HepG2 (cell line): ENCODE data around the gene ING5. TPM values are rescaled to one million over a fixed set of nuclear protein-coding genes. Genes with fewer than 3 reads are reported as not detected.

Source experiments
- AGO2 ChIP-seq: fragments of 200-400 bp; formaldehyde crosslinking; optimal IDR thresholded peaks from 2 replicates; pipeline ENCODE3; 2017; ENCODE audit warnings: mild to moderate bottlenecking, low read depth, low read length, moderate library complexity
- ARID4A ChIP-seq: sonication (generic); formaldehyde crosslinking; IDR thresholded peaks from 2 replicates; pipeline ENCODE4 v1.5.0; 2020; ENCODE audit warnings: mild to moderate bottlenecking, missing genetic modification reagents, borderline replicate concordance
- BHLHE40 ChIP-seq: IDR thresholded peaks from 2 replicates; pipeline ENCODE4 v1.6.1; 2011; ENCODE audit warnings: low read length, improper control_type of control experiment
- CTCF ChIP-seq: sonication (generic); formaldehyde crosslinking; IDR thresholded peaks from 2 replicates; pipeline ENCODE4 v1.5.0; 2020; ENCODE audit warnings: mild to moderate bottlenecking, missing genetic modification reagents, moderate library complexity
- KAT2B ChIP-seq: fragments of 150-350 bp; IDR thresholded peaks from 2 replicates; pipeline ENCODE4 v1.6.1; 2014; ENCODE audit warnings: low read depth, low read length, borderline replicate concordance
- MAFK ChIP-seq, 2 experiments: IDR thresholded peaks in 1 of 2; conservative IDR thresholded peaks in 1 of 2; 2 replicates each; pipeline ENCODE4 v1.6.1; 2011; ENCODE audit warnings: improper control_type of control experiment in 2 of 2, low read length in 2 of 2
- MATR3 ChIP-seq: sonication (generic); formaldehyde crosslinking; IDR thresholded peaks from 2 replicates; pipeline ENCODE4 v1.4.0; 2020; ENCODE audit warnings: missing genetic modification reagents
- NFIC ChIP-seq: IDR thresholded peaks from 2 replicates; pipeline ENCODE4 v1.6.1; 2012; ENCODE audit warnings: mild to moderate bottlenecking, low read length, inconsistent platforms
- PLRG1 ChIP-seq: fragments of 450-650 bp; conservative IDR thresholded peaks from 2 replicates; pipeline ENCODE4 v1.6.1; 2016
- PPARG ChIP-seq: conservative IDR thresholded peaks from 2 replicates; pipeline ENCODE4 v1.6.1; 2016; ENCODE audit warnings: missing biosample characterization, missing genetic modification reagents
- SAP130 ChIP-seq: IDR thresholded peaks from 2 replicates; pipeline ENCODE4 v1.6.1; 2016; ENCODE audit warnings: low read depth
- TARDBP ChIP-seq: sonication (generic); formaldehyde crosslinking; IDR thresholded peaks from 2 replicates; pipeline ENCODE4 v1.8.0; 2022; ENCODE audit warnings: mild to moderate bottlenecking, missing genetic modification reagents
- TCF7L2 ChIP-seq: IDR thresholded peaks from 2 replicates; pipeline ENCODE4 v1.6.1; 2011; ENCODE audit warnings: mild to moderate bottlenecking, low read depth, low read length, moderate library complexity
- ZBTB43 ChIP-seq: sonication (generic); formaldehyde crosslinking; conservative IDR thresholded peaks from 2 replicates; pipeline ENCODE4 v1.4.0; 2020; ENCODE audit warnings: missing genetic modification reagents
- ZNF136 ChIP-seq: sonication (generic); formaldehyde crosslinking; IDR thresholded peaks from 2 replicates; pipeline ENCODE4 v1.8.1; 2022; ENCODE audit warnings: low read depth, mild to moderate bottlenecking, moderate library complexity, missing genetic modification reagents
- ZNF260 ChIP-seq: sonication (generic); formaldehyde crosslinking; IDR thresholded peaks from 2 replicates; pipeline ENCODE4 v1.4.0; 2020; ENCODE audit warnings: missing genetic modification reagents, low read depth, mild to moderate bottlenecking, borderline replicate concordance
- polyA plus RNA-seq, 8 experiments: library from polyadenylated mRNA; depleted of rRNA in 3 of 8; stranded (reverse) in 7 of 8; unstranded in 1 of 8; fragments of >200 nt; fragmentation: Illumina TruSeq in 4 of 8; extraction: Trizol in 4 of 8; gene quantifications; 2 replicates each; pipeline versions ENCODE4 v1.2.1 to v1.2.3, GENCODE V29; 2011 to 2016; ENCODE audit warnings: low read depth in 4 of 8, missing spikeins in 1 of 8, mixed read lengths in 1 of 8; ENCODE audit not compliant: insufficient read depth in 1 of 8
- total RNA-seq, 5 experiments: library from RNA; depleted of rRNA; stranded (reverse); fragments of >200 nt; fragmentation: Illumina TruSeq; extraction: Trizol; gene quantifications; 2 replicates each; pipeline ENCODE4 v1.2.3, GENCODE V29; 2016; ENCODE audit warnings: low read depth in 1 of 5
- TF ChIP-seq, protein P1 (sequence below): IDR thresholded peaks from 2 replicates; pipeline ENCODE4 v1.6.1; 2018; ENCODE audit warnings: missing genetic modification reagents, mild to moderate bottlenecking, missing compliant biosample characterization
- TF ChIP-seq, protein P2 (sequence below), 2 experiments: sonication (generic) in 1 of 2; formaldehyde crosslinking in 1 of 2; IDR thresholded peaks; 2 replicates each; pipeline versions ENCODE4 v1.5.1 to v1.6.1; 2011 to 2020; ENCODE audit warnings: borderline replicate concordance in 1 of 2, low read depth in 1 of 2, low read length in 1 of 2, mild to moderate bottlenecking in 1 of 2, missing genetic modification reagents in 1 of 2, moderate library complexity in 1 of 2

ING5 gene
- total and polyA plus RNA-seq, 2 of the 13 experiments (the other 11 are each of a cell fraction or from before 2014, with no cell fraction given) = 61.9 to 71.9 TPM

GRCh38 chr2:241686650-241687425, 15.0 kb upstream of the ING5 start, which contains the start of gene DTYMK (continued):
- TF ChIP-seq, protein P1, sequence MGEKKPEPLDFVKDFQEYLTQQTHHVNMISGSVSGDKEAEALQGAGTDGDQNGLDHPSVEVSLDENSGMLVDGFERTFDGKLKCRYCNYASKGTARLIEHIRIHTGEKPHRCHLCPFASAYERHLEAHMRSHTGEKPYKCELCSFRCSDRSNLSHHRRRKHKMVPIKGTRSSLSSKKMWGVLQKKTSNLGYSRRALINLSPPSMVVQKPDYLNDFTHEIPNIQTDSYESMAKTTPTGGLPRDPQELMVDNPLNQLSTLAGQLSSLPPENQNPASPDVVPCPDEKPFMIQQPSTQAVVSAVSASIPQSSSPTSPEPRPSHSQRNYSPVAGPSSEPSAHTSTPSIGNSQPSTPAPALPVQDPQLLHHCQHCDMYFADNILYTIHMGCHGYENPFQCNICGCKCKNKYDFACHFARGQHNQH = peak; percentile 77
- TF ChIP-seq PPARG (CRISPR knock-in tag) = 0 out of 2 replicates have a peak, but pooled peaks have one; percentile 15
- TF ChIP-seq ZNF136 (CRISPR knock-in tag) = 0 out of 2 replicates have a peak, but pooled peaks have one; percentile 2
- no peak for TF ChIP-seq KAT2B
- TF ChIP-seq AGO2 = peak; percentile 74
- TF ChIP-seq CTCF (CRISPR knock-in tag) = peak; percentile 4; the same call in 1 of the 2 replicates
- TF ChIP-seq, protein P2, sequence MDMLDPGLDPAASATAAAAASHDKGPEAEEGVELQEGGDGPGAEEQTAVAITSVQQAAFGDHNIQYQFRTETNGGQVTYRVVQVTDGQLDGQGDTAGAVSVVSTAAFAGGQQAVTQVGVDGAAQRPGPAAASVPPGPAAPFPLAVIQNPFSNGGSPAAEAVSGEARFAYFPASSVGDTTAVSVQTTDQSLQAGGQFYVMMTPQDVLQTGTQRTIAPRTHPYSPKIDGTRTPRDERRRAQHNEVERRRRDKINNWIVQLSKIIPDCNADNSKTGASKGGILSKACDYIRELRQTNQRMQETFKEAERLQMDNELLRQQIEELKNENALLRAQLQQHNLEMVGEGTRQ (IDR thresholded peaks at IDR 0.05; ENCODE audit: low read depth, low read length) = no peak; the same call in 1 of the 2 replicates
- TF ChIP-seq, protein P2 (CRISPR knock-in tag; IDR thresholded peaks at IDR 0.05; ENCODE audit: borderline replicate concordance) = no peak; the same call in 1 of the 2 replicates
- peak; percentile 97 for TF ChIP-seq ARID4A
- TF ChIP-seq TARDBP (CRISPR knock-in tag) = peak; percentile 80; the same call in 1 of the 2 replicates
- TF ChIP-seq TCF7L2 = no peak
- TF ChIP-seq BHLHE40 = peak; percentile 77
- TF ChIP-seq MAFK (conservative IDR thresholded peaks at IDR 0.05 in 1 of 2, IDR thresholded peaks at IDR 0.05 in 1 of 2; ENCODE audit: low read length in 2 of 2) = no peak
- TF ChIP-seq NFIC = no peak
- no peak for TF ChIP-seq ZNF260 (CRISPR knock-in tag)
- TF ChIP-seq ZBTB43 (CRISPR knock-in tag) = peak; percentile 73; the same call in 1 of the 2 replicates
- no peak for TF ChIP-seq MATR3 (CRISPR knock-in tag)
- TF ChIP-seq SAP130 = peak; percentile 97
- no peak for TF ChIP-seq PLRG1
